Aorta (tissue), 5 donors: ENCODE results near the gene TPCN1. TPM values are rescaled to one million over a fixed set of nuclear protein-coding genes. Genes with fewer than 3 reads are reported as not detected.

Source experiments
- ATAC-seq: fragments of 200-7000 bp; cut with Tn5 transposase; one replicate; pipeline ENCODE4 v1.9.1; 2022; ENCODE audit warnings: moderate library complexity; ENCODE audit not compliant: low FRiP score
- DNase-seq, 2 donors: peaks; one replicate each; pipeline ENCODE4 v3.0.0-alpha.2; 2020
- H3K27ac ChIP-seq, 2 donors: one replicate each; pipeline ENCODE4 v1.5.1; 2013; ENCODE audit warnings: low read length in 2 of 2, mild to moderate bottlenecking in 2 of 2, moderate library complexity in 2 of 2, control low read depth in 1 of 2, inconsistent platforms in 1 of 2, low read depth in 1 of 2
- H3K27me3 ChIP-seq, 2 donors: one replicate each; pipeline ENCODE4 v1.6.1; 2013; ENCODE audit warnings: control low read depth in 1 of 2, low read length in 1 of 2, mild to moderate bottlenecking in 1 of 2, moderate library complexity in 1 of 2; ENCODE audit not compliant: insufficient read depth in 2 of 2, control insufficient read depth in 1 of 2
- H3K36me3 ChIP-seq, 2 donors: one replicate each; pipeline ENCODE4 v1.6.1; 2013; ENCODE audit warnings: control low read depth in 1 of 2, low read length in 1 of 2, mild to moderate bottlenecking in 1 of 2; ENCODE audit not compliant: insufficient read depth in 2 of 2, control insufficient read depth in 1 of 2
- H3K4me1 ChIP-seq, 2 donors: one replicate each; pipeline ENCODE4 v1.6.1; 2013; ENCODE audit warnings: low read length in 2 of 2, control low read depth in 1 of 2, mild to moderate bottlenecking in 1 of 2, moderate library complexity in 1 of 2; ENCODE audit not compliant: insufficient read depth in 2 of 2, control insufficient read depth in 1 of 2
- H3K4me3 ChIP-seq, 2 donors: one replicate each; pipeline ENCODE4 v1.5.1; 2013; ENCODE audit warnings: low read length in 2 of 2, control low read depth in 1 of 2, mild to moderate bottlenecking in 1 of 2
- H3K9me3 ChIP-seq: one replicate; pipeline ENCODE4 v1.6.1; 2013; ENCODE audit warnings: mild to moderate bottlenecking, low read length; ENCODE audit not compliant: control insufficient read depth
- WGBS, 2 donors: extraction: QIAGEN DNeasy Blood & Tissue Kit; methylation state at CpG; one replicate each; pipeline ENCODE4 v1.1.7; 2013; 5-methylcytosine and 5-hydroxymethylcytosine counted together
- intact Hi-C, 2 donors: fragments of 100-400 bp; cut with DNase I; formaldehyde crosslinking; loops; one replicate each; pipeline versions ENCODE4 v1.14.2 to v1.15.0; 2022
- polyA plus RNA-seq, 2 donors: library from polyadenylated mRNA; stranded (reverse); fragments of 200-250 nt; gene quantifications; one replicate each; pipeline ENCODE4 v1.2.3, GENCODE V29; 2013
- total RNA-seq, 2 donors: library from RNA; stranded (reverse); fragmentation: NEBNext Ultra II Directional; extraction: Animal tissue kit (Norgen Biotek cat#: 25700); gene quantifications; one replicate each; pipeline ENCODE4 v1.2.1, GENCODE V29; 2021
- donor health status: healthy with polysubstance abuse.
- donor health status: Bipolar disorder and iron deficiency.
- donor health status: DM: no; HTN: no; CAD: no.
- donor health status: DM: no; HTN: no; CAD: no.
- donor health status: DM: yes; HTN: yes; CAD: no.

The TPCN1 gene
- total and polyA plus RNA-seq, 4 donors: 21.4 to 128 (median 87.2) TPM

- H3K27ac ChIP-seq: no peak overlapping the region
These were observed 92.9 kb downstream of the TPCN1 start for GRCh38 chr12:113314121-113314529.

GRCh38 chr12:113315358-113315757, 94.1 kb downstream of the TPCN1 start:
- Histone ChIP-seq H3K4me1 (no peaks in the 10 kb centered on the region), H3K9me3 (no peaks in the 10 kb centered on the region), H3K27me3 (no peaks in the 10 kb centered on the region), H3K4me3 (no peak overlapping the region), H3K36me3 (peaks cover 0 to 21% of the 10 kb centered on the region in 2 donors), H3K27ac (no peak overlapping the region)
- intact Hi-C loops: loop anchor here in 1 of 2 donors (10.0 kb wide), 1 partner anchor 109 kb away; the partner anchor contains the start of gene SDSL
- no peak for ATAC-seq
- no peak for DNase-seq
- 81 to 86% methylated on average over 9 of the region's 9 CpGs for WGBS, 2 donors

More at GRCh38 chr12:113314121-113314529, 92.9 kb downstream of the TPCN1 start:
- Histone ChIP-seq H3K36me3 (peaks cover 0 to 20% of the 10 kb centered on the region in 2 donors), H3K4me1 (no peaks in the 10 kb centered on the region), H3K4me3 (no peak overlapping the region), H3K9me3 (no peaks in the 10 kb centered on the region), H3K27me3 (no peaks in the 10 kb centered on the region)
- DNase-seq (no peak), ATAC-seq (no peak)
- intact Hi-C loops: loop anchor here (5.0 to 10.0 kb wide), 2 partner anchors 108 to 111 kb away; partner anchors contain the start of gene SDSL (in 2 of the 2)
- WGBS, 2 donors: 73 to 78% methylated on average over 7 of the region's 7 CpGs

GRCh38 chr12:113316155-113316554, 94.9 kb downstream of the TPCN1 start:
- Histone ChIP-seq H3K4me3 (no peak overlapping the region), H3K4me1 (no peaks in the 10 kb centered on the region), H3K27ac (no peak overlapping the region), H3K9me3 (no peaks in the 10 kb centered on the region), H3K36me3 (peaks cover 0 to 23% of the 10 kb centered on the region in 2 donors), H3K27me3 (no peaks in the 10 kb centered on the region)
- no peak for ATAC-seq
- intact Hi-C loops: loop anchor here in 1 of 2 donors (10.0 kb wide), 1 partner anchor 109 kb away; the partner anchor contains the start of gene SDSL
- DNase-seq: no peak
- WGBS, 2 donors: 90 to 96% methylated on average over 7 of the region's 7 CpGs

- Histone ChIP-seq H3K27ac (no peak overlapping the region), H3K27me3 (no peaks in the 10 kb centered on the region), H3K4me3 (no peak overlapping the region), H3K9me3 (no peaks in the 10 kb centered on the region), H3K36me3 (peaks cover 0 to 23% of the 10 kb centered on the region in 2 donors), H3K4me1 (no peaks in the 10 kb centered on the region)
- DNase-seq (no peak), ATAC-seq (no peak)
- 87 to 89% methylated on average over 6 of the region's 6 CpGs for WGBS, 2 donors
- intact Hi-C loops: loop anchor here in 1 of 2 donors (10.0 kb wide), 1 partner anchor 108 kb away; the partner anchor contains the start of gene SDSL
These were observed 95.9 kb downstream of the TPCN1 start for GRCh38 chr12:113317122-113317521.

GRCh38 chr12:113318046-113318656, 96.9 kb downstream of the TPCN1 start:
- intact Hi-C loops: loop anchor here in 1 of 2 donors (10.0 kb wide), 1 partner anchor 107 kb away; the partner anchor contains the start of gene SDSL
- ATAC-seq: no peak
- peaks cover 0 to 23% of the 10 kb centered on the region in 2 donors for H3K36me3 ChIP-seq

GRCh38 chr12:113318900-113319628, 97.8 kb downstream of the TPCN1 start:
- Histone ChIP-seq H3K36me3 (peaks cover 0 to 22% of the 10 kb centered on the region in 2 donors), H3K4me1 (no peaks in the 10 kb centered on the region), H3K27ac (no peak overlapping the region), H3K27me3 (no peaks in the 10 kb centered on the region), H3K4me3 (no peak overlapping the region), H3K9me3 (no peaks in the 10 kb centered on the region)
- 94 to 98% methylated on average over 15 of the region's 15 CpGs for WGBS, 2 donors
- no peak for ATAC-seq
- intact Hi-C loops: loop anchor here in 1 of 2 donors (10.0 kb wide), 1 partner anchor 106 kb away; the partner anchor contains the start of gene SDSL
- DNase-seq: no peak

More at GRCh38 chr12:113318046-113318656, 96.9 kb downstream of the TPCN1 start:
- H3K4me1 ChIP-seq: no peaks in the 10 kb centered on the region
- H3K9me3 ChIP-seq: no peaks in the 10 kb centered on the region
- no peak overlapping the region for H3K4me3 ChIP-seq
- WGBS, 2 donors: 93 to 96% methylated on average over 4 of the region's 4 CpGs
- H3K27ac ChIP-seq: no peak overlapping the region
- no peak for DNase-seq
- no peaks in the 10 kb centered on the region for H3K27me3 ChIP-seq

- Histone ChIP-seq H3K4me1 (no peaks in the 10 kb centered on the region), H3K9me3 (no peaks in the 10 kb centered on the region), H3K36me3 (peaks cover 0 to 18% of the 10 kb centered on the region in 2 donors), H3K27ac (no peak overlapping the region), H3K4me3 (no peak overlapping the region), H3K27me3 (no peaks in the 10 kb centered on the region)
- DNase-seq (no peak), ATAC-seq (no peak)
- intact Hi-C loops: no loop called here
- WGBS, 2 donors: 91% methylated on average over 12 of the region's 12 CpGs
These were observed 99.1 kb downstream of the TPCN1 start for GRCh38 chr12:113320401-113320800.

- no peaks in the 10 kb centered on the region for H3K4me1 ChIP-seq
- no peaks in the 10 kb centered on the region for H3K9me3 ChIP-seq
- H3K36me3 ChIP-seq: peaks cover 0 to 18% of the 10 kb centered on the region in 2 donors
- ATAC-seq (no peak), DNase-seq (no peak)
- H3K27ac ChIP-seq: no peak overlapping the region
- no peak overlapping the region for H3K4me3 ChIP-seq
- 92% methylated on average over 2 of the region's 2 CpGs for WGBS, 2 donors
- no peaks in the 10 kb centered on the region for H3K27me3 ChIP-seq
- intact Hi-C loops: no loop called here
These were observed 101.1 kb downstream of the TPCN1 start for GRCh38 chr12:113322343-113322742.
